Femur (tissue), 1 donor: ENCODE measurements around the gene SV2B.
A peak's percentile ranks its signal among the peaks of the same experiment; 100 is the strongest.
"Not testable (repeated sequence)": the region's sequence is repeated elsewhere in the genome, so short reads cannot be mapped to it uniquely, and the experiment has no call there.

ENCODE experiments used
- DNase-seq: peaks from one replicate; pipeline ENCODE4 v3.0.0-alpha.2; 2017

Gene SV2B

DNA sequence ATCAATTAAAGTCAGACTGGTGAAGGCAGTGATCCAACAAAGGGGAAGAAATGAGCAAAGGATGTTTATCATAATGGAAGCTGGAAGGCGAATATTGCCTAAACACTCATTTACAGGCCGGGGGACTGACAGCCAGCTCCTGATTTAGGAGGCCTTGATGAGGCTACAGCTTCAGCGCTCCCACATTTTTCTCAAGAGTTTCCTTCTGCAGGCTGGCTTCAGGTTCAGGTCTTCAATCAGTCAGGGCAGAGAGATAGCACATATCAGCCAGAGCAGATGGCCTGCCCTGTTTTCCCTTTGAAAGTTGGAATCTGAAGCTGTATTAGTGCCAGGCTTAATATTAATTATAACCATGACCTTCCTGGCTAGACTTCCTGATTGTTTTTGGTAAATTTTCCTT lies 218.9 kb downstream of the SV2B start:
- DNase-seq = no peak

DNA sequence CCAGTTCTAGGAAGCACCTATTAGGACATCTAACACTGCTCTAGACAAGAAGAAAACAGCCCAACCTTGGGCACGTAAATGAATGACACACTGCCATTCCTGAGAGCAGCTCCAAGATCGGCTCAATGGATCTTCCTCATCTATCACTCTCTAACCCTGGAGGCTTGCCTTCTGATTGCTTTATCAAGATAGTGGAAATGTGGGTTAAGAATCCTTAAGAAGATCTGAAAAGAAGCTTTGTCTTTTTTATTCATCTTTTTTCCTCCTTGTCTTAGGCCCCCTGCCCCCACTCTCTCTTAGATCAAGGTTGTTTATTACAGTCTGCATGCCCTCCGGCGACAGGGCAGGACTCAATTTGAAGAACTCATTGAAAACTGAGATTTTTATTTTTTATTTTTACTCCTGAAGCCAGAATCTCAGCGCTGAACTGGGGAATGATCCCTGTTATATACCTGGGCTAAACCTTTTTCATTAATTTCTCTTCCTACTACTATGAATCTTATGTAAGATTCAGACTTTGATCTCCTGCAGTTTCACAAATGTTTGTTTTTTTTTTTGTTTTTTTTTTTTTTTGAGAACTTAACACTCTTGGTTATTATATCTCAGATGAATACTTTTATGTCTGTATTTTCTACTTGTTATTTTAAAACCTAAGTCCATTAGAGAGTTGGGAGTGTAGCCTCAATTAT lies 219.5 kb downstream of the SV2B start:
- DNase-seq = no peak

DNA sequence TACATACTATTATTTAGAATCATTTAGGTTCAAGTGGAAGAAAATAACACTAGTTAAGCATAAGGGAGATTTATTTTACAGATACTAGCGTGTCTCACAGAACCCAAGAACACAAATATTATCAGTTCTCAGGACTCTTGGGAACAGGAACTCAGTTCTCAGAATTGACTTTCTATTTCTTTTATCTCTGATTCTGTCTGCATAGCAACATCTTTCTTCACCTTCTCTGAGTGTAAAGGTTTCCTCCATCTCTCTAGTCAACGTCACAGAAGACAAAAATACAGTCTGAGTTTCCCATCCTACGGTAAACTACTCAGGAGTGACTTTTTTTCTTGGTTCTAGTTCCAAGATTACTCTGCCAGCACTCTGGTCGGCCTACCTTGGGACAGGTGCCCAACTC lies 220.0 kb downstream of the SV2B start:
- DNase-seq = no peak

DNA sequence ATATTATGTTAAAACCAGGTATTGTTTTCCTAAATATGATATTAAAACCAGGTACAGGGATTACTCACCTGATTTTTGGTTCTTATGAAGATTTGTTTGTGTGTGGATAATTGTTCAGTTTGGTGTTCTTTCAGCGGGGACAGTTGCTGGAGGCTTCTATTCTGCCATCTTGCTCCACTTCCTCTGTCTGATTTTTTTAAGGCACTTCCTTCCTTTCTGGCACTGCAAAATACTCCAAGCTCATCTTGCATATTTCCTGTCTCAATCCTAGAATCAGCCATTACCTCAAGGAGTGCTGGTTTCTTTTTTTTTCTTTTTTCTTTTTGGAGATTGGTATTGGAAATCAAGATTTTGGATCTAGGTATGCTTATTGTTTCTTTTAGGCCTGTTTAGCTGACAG lies 229.9 kb downstream of the SV2B start:
- DNase-seq = no peak

DNA sequence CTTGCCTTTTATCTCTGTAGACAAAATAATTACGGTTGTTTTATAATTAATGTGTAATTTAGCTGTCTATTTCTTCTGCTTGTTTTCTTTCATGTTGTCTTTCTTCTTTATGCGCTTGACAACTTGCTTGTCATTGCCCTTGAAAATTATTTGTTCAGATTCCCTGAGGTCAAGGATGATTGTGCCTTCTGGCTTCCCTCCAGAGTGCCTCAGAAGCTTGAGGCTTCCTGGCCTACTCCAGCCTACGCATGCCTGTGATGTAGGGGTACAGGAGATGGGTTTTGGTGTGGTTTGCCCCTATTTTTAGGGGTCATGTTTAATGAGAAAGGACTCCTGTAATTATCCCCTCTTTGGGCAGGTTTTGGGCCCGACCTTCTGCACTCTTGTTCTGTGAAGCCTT lies 231.5 kb downstream of the SV2B start:
- DNase-seq = no peak

DNA sequence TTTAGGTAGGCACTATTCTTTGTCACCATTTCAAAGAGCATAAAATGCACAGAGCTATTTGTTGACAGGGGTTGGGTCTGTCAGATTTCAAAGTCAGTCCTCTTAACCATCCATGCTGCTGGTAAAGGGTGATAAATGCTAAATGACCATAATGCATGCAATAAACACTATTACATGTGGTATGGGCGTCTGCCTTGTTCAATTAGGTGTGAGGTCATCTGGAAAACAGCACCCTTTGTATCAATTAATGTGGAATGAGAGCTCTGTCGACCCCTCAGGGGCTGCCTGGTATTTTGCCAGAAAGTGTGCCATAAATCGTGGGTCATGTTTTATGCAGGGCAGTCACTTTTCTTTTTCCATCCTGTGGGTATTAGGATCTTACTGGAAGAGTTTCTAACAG lies 235.6 kb downstream of the SV2B start:
- no peak for DNase-seq

DNA sequence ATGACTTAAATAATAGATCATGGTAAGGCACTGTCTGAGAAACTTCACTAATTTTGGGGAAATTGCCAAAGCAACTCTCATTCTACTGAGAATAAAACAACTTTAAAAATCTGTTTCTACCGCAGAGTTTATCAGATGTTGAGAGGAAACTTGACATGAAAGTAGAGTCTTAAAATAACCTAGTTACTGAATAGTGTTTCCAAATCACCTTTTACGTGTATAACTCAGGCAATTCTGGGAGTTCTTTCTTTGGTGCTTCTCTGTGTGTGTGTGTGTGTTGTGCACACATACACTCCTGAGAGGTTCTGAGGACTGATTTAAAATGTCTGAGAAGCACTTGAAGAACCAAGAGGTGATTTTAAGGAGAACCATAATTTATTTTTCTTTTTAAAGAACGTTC lies 236.6 kb downstream of the SV2B start:
- DNase-seq = no peak

DNA sequence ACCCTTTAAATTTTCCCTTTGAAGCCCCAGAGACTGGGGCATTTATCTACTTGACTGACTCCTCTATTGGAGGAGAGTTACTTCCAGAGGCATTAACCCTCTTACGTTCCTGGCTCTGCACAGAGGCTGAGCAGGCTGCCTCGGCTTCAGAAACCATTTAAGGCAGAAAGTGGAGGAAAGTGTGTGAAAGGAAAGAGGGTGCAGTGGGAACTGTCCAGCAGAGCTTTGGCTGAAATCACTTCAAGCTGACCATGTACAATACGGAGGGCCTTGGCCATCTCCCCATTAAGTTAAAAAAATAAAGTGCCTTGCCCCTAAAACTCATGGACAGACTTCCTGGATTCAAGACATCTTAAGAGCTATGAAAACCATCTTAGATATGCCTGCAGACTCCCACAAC lies 238.7 kb downstream of the SV2B start:
- peak; percentile 48 for DNase-seq

DNA sequence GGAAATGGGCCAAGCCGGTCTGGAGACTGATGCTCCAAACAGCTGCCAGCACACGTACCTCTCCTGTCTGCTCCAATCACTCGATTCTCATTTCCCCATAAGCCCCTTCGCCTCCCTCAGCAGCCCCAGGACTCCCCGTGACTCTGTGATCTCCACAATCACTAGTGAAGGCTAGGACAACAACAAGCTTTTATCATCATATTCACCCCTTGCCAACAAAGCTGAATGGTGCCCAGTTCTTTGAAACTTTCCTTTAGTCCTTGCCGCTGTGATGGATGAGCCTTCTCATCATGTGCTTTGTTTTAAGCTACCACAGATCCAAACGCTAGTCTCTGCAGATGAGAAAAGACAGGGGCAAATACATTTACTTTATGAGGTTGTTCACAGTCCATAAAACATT lies 242.0 kb downstream of the SV2B start:
- DNase-seq = no peak

DNA sequence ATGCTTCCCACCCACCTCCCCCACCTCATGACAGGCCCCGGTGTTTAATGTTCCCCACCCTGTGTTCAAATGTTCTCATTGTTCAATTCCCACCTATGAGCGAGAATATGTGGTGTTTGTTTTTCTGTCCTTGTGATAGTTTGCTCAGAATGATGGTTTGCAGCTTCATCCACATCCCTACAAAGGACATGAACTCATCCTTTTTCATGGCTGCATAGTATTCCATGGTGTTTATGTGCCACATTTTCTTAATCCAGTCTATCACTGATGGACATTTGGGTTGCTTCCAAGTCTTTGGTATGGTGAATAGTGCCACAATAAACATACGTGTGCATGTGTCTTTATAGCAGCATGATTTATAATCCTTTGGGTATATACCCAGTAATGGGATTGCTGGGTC lies 244.9 kb downstream of the SV2B start:
- not testable (repeated sequence) for DNase-seq

DNA sequence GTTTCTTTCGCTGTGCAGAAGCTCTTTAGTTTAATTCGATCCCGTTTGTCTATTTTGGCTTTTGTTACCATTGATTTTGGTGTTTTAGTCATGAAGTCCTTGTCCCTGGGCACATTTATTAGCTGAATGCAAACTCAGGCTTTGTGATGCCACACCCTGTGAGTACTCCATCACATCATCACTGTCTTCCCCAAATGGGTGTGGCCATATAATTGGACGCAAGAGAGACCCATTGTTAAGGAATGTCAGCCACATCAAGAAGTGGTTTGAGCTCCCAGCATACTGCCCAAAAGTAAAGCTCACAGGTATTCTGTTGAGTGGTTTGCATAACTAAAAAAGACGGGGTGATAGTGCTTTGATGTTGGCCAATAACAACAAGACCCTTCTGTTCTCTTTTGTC lies 245.7 kb downstream of the SV2B start:
- no peak for DNase-seq

DNA sequence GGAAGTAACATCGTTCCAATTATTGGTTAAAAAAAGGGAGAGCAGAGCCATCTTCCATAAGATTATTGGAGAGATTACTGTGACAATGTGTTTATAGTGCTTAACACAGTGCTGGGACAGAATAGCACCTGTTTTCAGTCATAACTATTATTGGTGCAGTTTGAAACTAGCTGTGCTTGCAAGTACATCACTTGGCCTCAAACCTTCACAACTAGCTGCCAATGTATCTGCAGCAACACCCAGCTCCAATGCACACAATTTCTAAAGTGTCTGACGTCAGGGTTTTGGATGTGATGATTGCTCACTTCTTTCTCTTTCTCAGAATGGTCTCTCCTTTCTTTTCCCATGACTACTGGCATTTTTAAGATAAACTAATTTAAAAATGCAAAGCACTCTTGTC lies 246.2 kb downstream of the SV2B start:
- DNase-seq = no peak

DNA sequence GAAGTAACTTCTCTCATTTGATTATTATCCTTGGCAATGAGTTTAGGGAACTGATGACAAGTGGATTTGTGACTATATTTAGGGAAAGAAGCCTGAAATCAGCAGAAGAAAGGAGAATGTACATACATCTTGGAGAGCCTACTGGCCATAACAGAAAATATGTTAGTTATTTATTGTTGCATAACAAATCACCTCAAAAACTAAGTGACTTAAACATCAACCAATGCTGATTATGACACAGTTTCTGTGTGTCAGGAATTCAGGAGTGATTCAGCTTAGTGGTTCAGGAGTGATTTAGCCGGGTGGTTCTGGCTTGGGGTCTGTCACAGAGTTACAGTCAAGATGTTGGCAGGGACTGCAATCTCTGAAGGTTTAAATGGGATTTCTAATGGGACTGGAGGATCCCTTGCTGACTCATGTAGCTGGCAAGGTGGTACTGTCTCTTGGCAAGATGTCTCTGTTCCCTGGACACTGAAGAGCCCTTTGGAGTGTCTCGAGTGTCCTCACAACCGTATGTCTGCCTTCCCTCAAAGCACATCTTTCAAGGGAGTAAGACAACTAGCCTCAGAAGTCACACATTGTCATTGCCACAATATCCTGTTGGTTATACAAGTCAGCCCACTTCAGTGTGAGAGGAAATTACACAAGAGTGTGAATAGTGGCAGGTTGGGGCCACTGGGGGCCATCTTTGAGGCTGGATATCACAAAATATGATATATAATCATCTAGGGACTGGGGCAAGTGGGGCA lies 248.9 kb downstream of the SV2B start:
- no peak for DNase-seq
